GM12878 (cell line): Measurements from ENCODE around the gene KRTAP10-9. TPM values are rescaled to one million over a fixed set of nuclear protein-coding genes. Genes with fewer than 3 reads are reported as not detected.

Experiments used
- ATAC-seq: fragments of 200-7000 bp; cut with Tn5 transposase; 3 replicates; pipeline ENCODE4 v1.9.1; 2020; ENCODE audit warnings: mild to moderate bottlenecking, moderate library complexity
- BruUV-seq: library from RNA; stranded (reverse); fragments of 400-500 nt; replicated peaks from 2 replicates; lab custom pipeline; 2021; lab: Mats Ljungman, UMichigan
- CTCF ChIA-PET: fragments of 300-600 bp; sonication (Branson Sonifier 250); formaldehyde crosslinking; extraction: SDS; loops from one replicate; lab custom pipeline; 2021; ENCODE audit warnings: inconsistent platforms; lab: Yijun Ruan, JAX
- POLR2A ChIA-PET: fragments of 350-600 bp; formaldehyde crosslinking; extraction: SDS; loops from one replicate; lab custom pipeline; 2021; ENCODE audit warnings: inconsistent platforms; lab: Charles Lee
- RAD21 ChIA-PET: fragments of 300-600 bp; sonication (Branson Sonifier 250); formaldehyde crosslinking; loops from one replicate; lab custom pipeline; 2023; ENCODE audit warnings: antibody characterized with exemption; ENCODE audit not compliant: unreplicated experiment; lab: Charles Lee
- SMC1A ChIA-PET: fragments of 300-600 bp; sonication (Branson Sonifier 250); formaldehyde crosslinking; loops from one replicate; lab custom pipeline; 2023; ENCODE audit not compliant: unreplicated experiment, uncharacterized antibody; lab: Charles Lee
- DNase-seq: peaks from one replicate; pipeline ENCODE4 v3.0.0-alpha.2; 2011; ENCODE audit warnings: low read depth, low spot score
- FAIRE-seq: peaks from 3 replicates; lab custom pipeline; 2011; peaks lifted over from hg19 to GRCh38; lab: Jason Lieb, UNC
- H2AFZ ChIP-seq: 2 replicates; pipeline ENCODE4 v1.6.0; 2011; ENCODE audit warnings: low read depth, low read length, control low read depth; ENCODE audit not compliant: control insufficient read depth
- H3K27ac ChIP-seq: 2 replicates; pipeline ENCODE4 v1.5.1; 2011; ENCODE audit warnings: control low read depth; ENCODE audit not compliant: control insufficient read depth, insufficient read depth
- H3K27me3 ChIP-seq, 2 experiments: replicated peaks in 1 of 2; 2 replicates each; pipeline versions ENCODE4 v1.6.0 to v1.6.1; 2011; ENCODE audit warnings: low read length in 1 of 2; ENCODE audit not compliant: control insufficient read depth in 2 of 2, insufficient read depth in 2 of 2
- H3K36me3 ChIP-seq, 2 experiments: 2 replicates each; pipeline ENCODE4 v1.5.1; 2011; ENCODE audit warnings: low read length in 1 of 2; ENCODE audit not compliant: control insufficient read depth in 2 of 2, insufficient read depth in 2 of 2
- H3K4me1 ChIP-seq: 2 replicates; pipeline ENCODE4 v1.6.1; 2011; ENCODE audit warnings: mild to moderate bottlenecking, low read length, moderate library complexity, mixed read lengths; ENCODE audit not compliant: control insufficient read depth, insufficient read depth
- H3K4me2 ChIP-seq: 2 replicates; pipeline ENCODE4 v1.6.0; 2011; ENCODE audit warnings: control low read depth; ENCODE audit not compliant: control insufficient read depth, insufficient read depth
- H3K4me3 ChIP-seq: fragments of 200-600 bp; sonication (generic); 2 replicates; pipeline ENCODE4 v1.5.1; 2016
- H3K79me2 ChIP-seq: 2 replicates; pipeline ENCODE4 v1.6.0; 2011; ENCODE audit warnings: low read length; ENCODE audit not compliant: control insufficient read depth, insufficient read depth
- H3K9ac ChIP-seq: 2 replicates; pipeline ENCODE4 v1.8.0; 2011; ENCODE audit warnings: low read length, control low read depth, mixed read lengths; ENCODE audit not compliant: control insufficient read depth, insufficient read depth
- H3K9me3 ChIP-seq: replicated peaks from 3 replicates; pipeline ENCODE4 v1.5.1; 2011; ENCODE audit warnings: mild to moderate bottlenecking, low read length; ENCODE audit not compliant: control insufficient read depth, insufficient read depth
- H4K20me1 ChIP-seq: 2 replicates; pipeline ENCODE4 v1.6.0; 2011; ENCODE audit not compliant: control insufficient read depth, insufficient read depth
- BACH1 ChIP-seq: fragments of 450-650 bp; IDR thresholded peaks from 2 replicates; pipeline ENCODE4 v1.6.1; 2017; ENCODE audit warnings: mild to moderate bottlenecking, borderline replicate concordance
- EZH2 ChIP-seq: IDR thresholded peaks from 2 replicates; pipeline ENCODE4 v1.6.1; 2012; ENCODE audit warnings: low read depth, mild to moderate bottlenecking, control low read depth, inconsistent platforms, low read length, borderline replicate concordance; ENCODE audit not compliant: control insufficient read depth
- ZNF24 ChIP-seq: fragments of 450-650 bp; IDR thresholded peaks from 2 replicates; pipeline ENCODE4 v1.6.1; 2017; ENCODE audit warnings: antibody characterized with exemption, mild to moderate bottlenecking
- WGBS: methylation state at CpG from one replicate; pipeline ENCODE4 v1.1.6; 2016; ENCODE audit warnings: low lambda C conversion rate; ENCODE audit not compliant: insufficient replicate concordance, insufficient coverage; ENCODE audit errors: missing lambda C conversion rate; 5-methylcytosine and 5-hydroxymethylcytosine counted together
- in situ Hi-C: fragments of 300-500 bp; cut with MboI; formaldehyde crosslinking; loops from 9 replicates; pipeline ENCODE4 v1.14.3; 2018; ENCODE audit warnings: mixed read lengths
- intact Hi-C: fragments of 100-400 bp; cut with micrococcal nuclease; formaldehyde crosslinking; loops from one replicate; pipeline ENCODE4 v1.14.2; 2022; ENCODE audit not compliant: unreplicated experiment
- polyA plus RNA-seq, 11 experiments: library from polyadenylated mRNA; depleted of rRNA in 4 of 11; unstranded in 6 of 11; stranded (reverse) in 5 of 11; fragments of >200 nt; fragmentation: Nextera tagmentation in 4 of 11; fragmentation: Illumina TruSeq in 1 of 11; extraction: Ambion mirVana in 4 of 11; extraction: Trizol in 1 of 11; gene quantifications; 1 replicate in 1 of 11; 2 replicates in 10 of 11; pipeline versions ENCODE4 v1.2.1 to v1.2.3, GENCODE V29; 2011 to 2016; ENCODE audit warnings: inconsistent platforms in 2 of 11, missing spikeins in 2 of 11, low read depth in 1 of 11
- total RNA-seq, 4 experiments: library from RNA; depleted of rRNA in 3 of 4; stranded (reverse); fragments of >200 nt in 3 of 4; fragmentation: Illumina TruSeq in 1 of 4; extraction: Trizol in 1 of 4; gene quantifications; 2 replicates each; pipeline versions ENCODE4 v1.2.1 to v1.2.3, GENCODE V29; 2013 to 2021
- TF ChIP-seq, protein P1 (sequence below): IDR thresholded peaks from 2 replicates; pipeline ENCODE4 v1.6.1; 2011; ENCODE audit warnings: low read depth, mild to moderate bottlenecking, low read length, moderate library complexity, borderline replicate concordance; ENCODE audit errors: extremely low read depth

KRTAP10-9 gene
- total and polyA plus RNA-seq, 10 of the 15 experiments (the other 5 are each of a cell fraction or from before 2014, with no cell fraction given): not detected

DNA sequence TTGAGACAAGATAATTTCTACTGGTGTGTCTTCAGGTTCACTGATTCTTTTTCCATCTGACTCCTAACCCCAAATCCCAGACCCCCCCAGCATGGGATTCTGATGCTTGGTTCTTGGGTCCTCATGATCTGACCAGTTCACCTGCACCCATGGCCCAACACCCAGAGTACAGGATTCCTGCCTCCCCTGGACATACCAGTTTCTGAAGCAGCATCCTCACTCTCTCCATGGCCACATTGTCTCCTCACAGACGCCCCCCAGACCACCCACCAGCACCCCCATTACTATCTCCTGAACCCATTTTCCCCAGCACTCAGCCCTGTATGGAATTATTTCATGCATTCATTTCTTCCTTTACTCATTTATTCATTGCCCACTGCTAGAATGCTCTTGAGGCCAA is 30.0 kb downstream of the KRTAP10-9 start (continued):
- TF ChIP-seq EZH2: no peak

DNA sequence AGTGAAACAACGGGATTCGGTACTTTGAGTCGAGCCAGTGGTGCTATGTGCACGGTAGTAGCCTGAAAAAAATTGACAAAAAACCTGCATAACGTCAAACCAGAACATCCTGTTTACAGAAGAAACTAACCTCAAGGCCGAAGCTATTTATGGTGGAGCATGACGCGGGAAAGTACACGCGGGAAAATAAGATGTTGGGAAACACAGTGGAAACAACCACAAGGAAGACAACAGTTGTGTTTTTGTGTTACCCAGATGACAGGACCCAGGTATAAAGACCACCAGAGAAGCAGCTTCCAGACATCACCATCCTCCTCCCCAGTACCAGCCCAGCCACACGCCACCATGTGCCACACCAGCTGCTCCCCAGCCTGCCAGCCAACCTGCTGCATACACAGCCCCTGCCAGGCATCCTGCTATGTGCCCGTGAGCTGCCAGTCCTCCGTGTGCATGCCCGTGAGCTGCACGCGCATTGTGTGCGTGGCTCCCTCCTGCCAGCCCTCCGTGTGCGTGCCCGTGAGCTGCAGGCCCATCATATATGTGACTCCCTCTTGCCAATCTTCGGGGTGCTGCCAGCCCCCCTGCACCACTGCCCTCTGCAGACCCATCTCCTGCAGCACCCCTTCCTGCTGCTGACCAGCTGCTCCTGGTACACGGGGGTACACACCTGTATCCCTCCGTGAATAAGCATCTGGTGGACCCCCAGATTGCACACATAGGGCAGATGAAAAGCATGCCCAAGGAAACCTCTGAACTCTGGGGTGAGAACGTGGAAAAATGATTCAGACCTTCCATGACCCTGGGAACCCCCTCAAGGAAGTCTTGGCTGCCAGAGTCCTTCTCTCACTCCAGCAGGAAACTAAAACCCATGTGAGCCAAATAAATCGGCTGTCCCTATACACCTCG is 31.0 kb downstream of the KRTAP10-9 start, which contains the start of gene KRTAP12-3:
Gene KRTAP12-3, plus strand, starts transcription at position 298 of the 906 bp plus-strand sequence. Its CDS starts 48 bp downstream, at position 346.
- no TSS peak for BruUV-seq
- SMC1A ChIA-PET: no interaction called here
- no peak within 1 kb of the TSS for H2AFZ ChIP-seq
- RAD21 ChIA-PET: no interaction called here
- FAIRE-seq (no peak), ATAC-seq (no peak)
- no peaks in the 10 kb centered on the region for H3K79me2 ChIP-seq
- H3K4me1 ChIP-seq: no peaks in the 10 kb centered on the region
- TF ChIP-seq BACH1 (no peak), ZNF24 (no peak)
- TF ChIP-seq, protein P1, sequence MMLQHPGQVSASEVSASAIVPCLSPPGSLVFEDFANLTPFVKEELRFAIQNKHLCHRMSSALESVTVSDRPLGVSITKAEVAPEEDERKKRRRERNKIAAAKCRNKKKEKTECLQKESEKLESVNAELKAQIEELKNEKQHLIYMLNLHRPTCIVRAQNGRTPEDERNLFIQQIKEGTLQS: no peak
- TF ChIP-seq, all 136 proteins: peak for 0
- in situ Hi-C loops (no loop called here), intact Hi-C loops (no loop called here)
- CTCF ChIA-PET: no interaction called here
- WGBS: 39% methylated on average over 26 of the region's 26 CpGs
- no peak within 1 kb of the TSS for H3K27ac ChIP-seq
- DNase-seq: no peak
- peak within 1 kb of the TSS; percentile 26; the same call in 1 of the 2 replicates for H3K4me2 ChIP-seq
- POLR2A ChIA-PET: no interaction called here
- no peak within 1 kb of the TSS for H3K4me3 ChIP-seq
- no peaks in the 10 kb centered on the region for H4K20me1 ChIP-seq
- no peaks in the 10 kb centered on the region for H3K27me3 ChIP-seq
- peaks cover 2% of the 10 kb centered on the region; the same call in 1 of the 3 replicates for H3K9me3 ChIP-seq
- no peak within 1 kb of the TSS for H3K9ac ChIP-seq
- H3K36me3 ChIP-seq: no peaks in the 10 kb centered on the region
